Prostate gland (tissue), 2 donors: Measurements from ENCODE around the gene RFWD3.
"Not testable (repeated sequence)": the region's sequence is repeated elsewhere in the genome, so short reads cannot be mapped to it uniquely, and the experiment has no call there.

Experiments
- CTCF ChIP-seq, 4 experiments: fragments of 200-600 bp in 2 of 4; fragments of 450-650 bp in 2 of 4; sonication (generic) in 2 of 4; IDR thresholded peaks; 1 replicate in 3 of 4; 2 replicates in 1 of 4; pipeline ENCODE4 v1.5.1; 2016 to 2019; ENCODE audit warnings: antibody characterized with exemption in 4 of 4, mild to moderate bottlenecking in 2 of 4, moderate library complexity in 2 of 4
- POLR2AphosphoS5 ChIP-seq: sonication (generic); formaldehyde crosslinking; IDR thresholded peaks from one replicate; pipeline ENCODE4 v1.6.1; 2017; ENCODE audit warnings: antibody characterized with exemption

GRCh38 chr16:74668877-74669276 lies 2.2 kb upstream of the RFWD3 start:
- not testable (repeated sequence) for TF ChIP-seq CTCF (IDR thresholded peaks at IDR 0.05); POLR2AphosphoS5
